Immature natural killer cell (primary cell): ENCODE results near the gene TP53TG5. TPM values are rescaled to one million over a fixed set of nuclear protein-coding genes. Genes with fewer than 3 reads are reported as not detected.

ENCODE experiments used
- DNase-seq, 3 donors: peaks; one replicate each; pipeline ENCODE4 v3.0.0; 2022; ENCODE audit warnings: mixed read lengths in 1 of 3
- H3K27ac Mint-ChIP-seq, 6 donors: one replicate each; pipeline ENCODE4 v1.8.0; 2020; ENCODE audit warnings: mixed read lengths in 6 of 6, mild to moderate bottlenecking in 5 of 6, inconsistent platforms in 4 of 6, moderate library complexity in 3 of 6
- H3K27me3 Mint-ChIP-seq, 3 donors: one replicate each; pipeline ENCODE4 v1.8.0; 2020 to 2021; ENCODE audit warnings: low read depth in 3 of 3, mild to moderate bottlenecking in 3 of 3, mixed read lengths in 3 of 3, moderate library complexity in 3 of 3, inconsistent platforms in 1 of 3
- H3K36me3 Mint-ChIP-seq, 3 donors: one replicate each; pipeline ENCODE4 v1.8.0; 2020; ENCODE audit warnings: mixed read lengths in 3 of 3, inconsistent platforms in 2 of 3, mild to moderate bottlenecking in 2 of 3
- H3K4me1 Mint-ChIP-seq, 2 donors: one replicate each; pipeline ENCODE4 v1.8.0; 2020; ENCODE audit warnings: inconsistent platforms in 2 of 2, mild to moderate bottlenecking in 2 of 2, mixed read lengths in 2 of 2, moderate library complexity in 1 of 2
- H3K4me3 Mint-ChIP-seq, 5 donors: one replicate each; pipeline ENCODE4 v1.8.0; 2020; ENCODE audit warnings: mild to moderate bottlenecking in 5 of 5, mixed read lengths in 5 of 5, inconsistent platforms in 3 of 5, moderate library complexity in 3 of 5
- H3K9me3 Mint-ChIP-seq, 6 donors: one replicate each; pipeline ENCODE4 v1.8.0; 2020; ENCODE audit warnings: mild to moderate bottlenecking in 6 of 6, mixed read lengths in 6 of 6, inconsistent platforms in 4 of 6, moderate library complexity in 3 of 6
- polyA plus RNA-seq, 3 donors: library from polyadenylated mRNA; unstranded; fragments of 300-500 nt; fragmentation: Illumina TruSeq; gene quantifications; one replicate each; pipeline ENCODE4 v1.2.3, GENCODE V29; 2021

The TP53TG5 gene
- polyA plus RNA-seq, 3 donors from 2014 or later = 0.09 to 0.22 TPM; not detected in 1

DNA sequence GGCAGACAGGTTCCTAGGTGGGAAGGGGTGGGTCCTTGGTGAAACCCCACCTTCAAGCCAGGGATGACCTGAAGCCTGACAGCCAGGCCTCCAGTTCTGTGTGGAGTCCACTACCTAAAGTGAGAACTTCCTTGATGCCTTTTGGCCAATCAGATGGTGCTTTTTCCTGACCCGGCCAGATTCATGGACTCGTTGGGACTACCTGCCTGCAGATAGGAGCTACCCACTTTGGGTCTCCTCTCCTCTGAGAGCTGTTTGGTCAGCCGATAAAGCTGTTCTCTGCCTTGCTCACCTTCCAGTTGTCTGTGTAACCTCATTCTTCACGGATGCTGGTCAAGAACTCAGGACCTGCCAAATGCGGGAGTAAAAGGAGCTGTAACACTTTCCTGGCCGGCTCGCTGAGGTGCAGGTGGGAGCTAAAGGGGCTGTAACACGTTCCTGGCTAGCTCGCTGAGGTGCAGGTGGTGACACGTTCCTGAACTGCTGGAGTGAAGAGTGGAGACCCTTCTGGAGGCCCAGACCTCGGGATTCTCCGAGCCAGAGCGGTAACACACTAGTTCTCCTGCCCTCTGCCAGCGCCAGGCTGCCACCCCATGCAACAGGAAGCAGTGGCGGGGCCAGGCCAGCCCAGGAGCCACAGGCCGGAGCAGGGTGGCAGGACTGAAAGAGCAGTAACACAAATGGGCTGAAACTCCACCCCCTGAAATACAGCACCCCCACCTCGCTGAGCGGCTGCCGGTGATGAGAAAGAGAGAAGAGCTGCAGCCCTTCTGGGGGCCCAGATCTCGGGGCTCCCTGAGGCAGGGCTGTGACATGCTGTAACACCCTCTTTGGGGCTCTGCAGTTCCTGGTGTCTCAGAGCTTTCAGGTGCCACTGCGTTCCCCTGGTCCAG is 16.3 kb upstream of the TP53TG5 start:
- Mint-ChIP-seq H3K27ac (no peak overlapping the region), H3K36me3 (peaks cover 0 to 14% (median 0%) of the 10 kb centered on the region in 3 donors), H3K4me3 (no peak overlapping the region)

DNA sequence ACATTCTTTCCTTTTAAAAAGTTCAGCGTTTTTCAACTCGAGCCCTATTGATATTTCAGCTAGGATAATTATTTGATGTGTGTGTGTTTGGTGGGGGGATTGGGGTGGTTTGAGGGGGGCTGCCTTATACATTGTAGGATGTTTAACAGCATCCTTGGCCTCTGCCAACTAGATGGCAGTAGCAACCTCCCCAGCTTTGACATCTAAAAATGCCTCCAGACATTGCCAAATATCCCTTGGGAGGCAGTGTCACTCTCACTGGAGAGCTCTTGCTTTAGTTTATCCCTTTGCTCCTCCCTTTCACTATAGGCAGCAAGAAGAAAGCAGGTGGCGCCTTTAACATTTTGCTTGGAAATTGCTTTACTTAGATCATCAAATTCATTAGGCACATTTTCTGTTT is 14.6 kb upstream of the TP53TG5 start:
- no peaks in the 10 kb centered on the region for H3K4me1 Mint-ChIP-seq
- no peak for DNase-seq
- H3K27me3 Mint-ChIP-seq = peaks cover 0 to 3% (median 0%) of the 10 kb centered on the region in 3 donors
- H3K9me3 Mint-ChIP-seq = peaks cover 0 to 1% (median 0%) of the 10 kb centered on the region in 6 donors
- H3K27ac Mint-ChIP-seq = no peak overlapping the region
- no peak overlapping the region for H3K4me3 Mint-ChIP-seq
- H3K36me3 Mint-ChIP-seq = peaks cover 3 to 16% (median 4%) of the 10 kb centered on the region in 3 donors

More for the DNA sequence above, 16.3 kb upstream of the TP53TG5 start:
- Mint-ChIP-seq H3K27me3 (peaks cover 0 to 1% (median 0%) of the 10 kb centered on the region in 3 donors), H3K4me1 (no peaks in the 10 kb centered on the region), H3K9me3 (peaks cover 0 to 1% (median 0%) of the 10 kb centered on the region in 6 donors)
- no peak for DNase-seq

DNA sequence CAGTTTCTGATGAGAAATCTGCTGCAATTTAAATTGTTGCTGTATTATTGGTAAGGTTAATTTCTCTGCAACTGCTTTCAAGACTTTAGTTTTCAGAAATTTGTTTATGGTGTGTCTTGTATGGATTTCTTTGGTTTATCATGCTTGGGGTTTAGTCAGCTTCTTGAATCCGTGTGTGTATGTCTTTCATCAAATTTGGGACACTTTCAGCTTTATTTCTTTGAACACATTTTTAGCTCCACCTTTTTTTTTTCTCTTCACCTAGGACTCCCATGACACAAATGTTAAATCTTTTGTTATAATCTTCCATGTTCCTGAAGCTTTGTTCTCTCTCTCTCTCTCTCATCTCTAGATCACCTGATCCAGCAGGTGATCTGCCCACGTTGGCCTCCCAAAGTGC is 13.4 kb upstream of the TP53TG5 start:
- Mint-ChIP-seq H3K27me3 (peaks cover 0 to 3% (median 0%) of the 10 kb centered on the region in 3 donors), H3K4me3 (no peak overlapping the region), H3K9me3 (peaks cover 0 to 1% (median 0%) of the 10 kb centered on the region in 6 donors), H3K27ac (no peak overlapping the region), H3K4me1 (no peaks in the 10 kb centered on the region), H3K36me3 (peaks cover 10 to 13% (median 11%) of the 10 kb centered on the region in 3 donors)
- DNase-seq = no peak

DNA sequence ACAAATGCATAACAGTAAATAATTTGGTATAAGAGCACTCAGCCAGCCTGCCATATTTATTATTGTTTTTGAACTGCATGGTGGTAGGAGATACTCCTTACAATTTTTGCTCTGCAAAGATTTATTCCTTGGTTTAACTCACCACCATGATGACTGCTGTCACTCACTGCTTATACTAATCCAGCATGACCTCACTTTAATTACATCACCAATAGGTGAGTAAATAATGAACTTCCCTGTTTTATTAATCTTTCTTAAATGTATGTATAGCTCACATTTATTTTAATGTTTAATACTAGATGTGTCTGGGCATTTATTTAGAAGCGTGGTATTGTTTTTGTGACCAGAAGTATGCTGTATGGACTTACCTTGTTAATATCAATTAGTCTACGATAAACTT is 12.8 kb upstream of the TP53TG5 start:
- Mint-ChIP-seq H3K9me3 (peaks cover 0 to 1% (median 0%) of the 10 kb centered on the region in 6 donors), H3K27ac (no peak overlapping the region), H3K36me3 (peaks cover 10 to 13% (median 11%) of the 10 kb centered on the region in 3 donors), H3K4me3 (no peak overlapping the region), H3K27me3 (peaks cover 0 to 3% (median 0%) of the 10 kb centered on the region in 3 donors), H3K4me1 (no peaks in the 10 kb centered on the region)
- DNase-seq = no peak

DNA sequence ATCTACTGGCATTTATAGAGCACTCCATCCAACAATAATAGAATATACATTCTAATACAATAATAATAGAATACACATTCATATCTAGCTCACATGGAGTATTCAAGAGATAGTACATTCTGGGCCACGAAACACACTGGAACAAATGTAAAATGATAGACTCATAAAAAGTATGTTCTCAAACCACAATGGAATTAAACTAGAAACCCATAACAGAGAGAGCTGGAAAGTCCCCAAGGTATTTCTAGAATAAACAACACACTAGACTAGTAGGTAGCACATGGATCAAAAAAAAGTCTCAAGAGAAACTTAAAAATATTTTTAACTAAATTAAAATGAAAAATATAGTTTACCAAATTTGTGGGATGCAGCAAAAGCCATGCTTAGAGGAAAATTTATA is 9.1 kb upstream of the TP53TG5 start:
- Mint-ChIP-seq H3K27me3 (peaks cover 0 to 1% (median 0%) of the 10 kb centered on the region in 3 donors), H3K27ac (no peak overlapping the region), H3K4me1 (no peaks in the 10 kb centered on the region), H3K36me3 (peaks cover 10 to 14% (median 11%) of the 10 kb centered on the region in 3 donors), H3K4me3 (no peak overlapping the region), H3K9me3 (peaks cover 0 to 1% (median 0%) of the 10 kb centered on the region in 6 donors)
- no peak for DNase-seq

DNA sequence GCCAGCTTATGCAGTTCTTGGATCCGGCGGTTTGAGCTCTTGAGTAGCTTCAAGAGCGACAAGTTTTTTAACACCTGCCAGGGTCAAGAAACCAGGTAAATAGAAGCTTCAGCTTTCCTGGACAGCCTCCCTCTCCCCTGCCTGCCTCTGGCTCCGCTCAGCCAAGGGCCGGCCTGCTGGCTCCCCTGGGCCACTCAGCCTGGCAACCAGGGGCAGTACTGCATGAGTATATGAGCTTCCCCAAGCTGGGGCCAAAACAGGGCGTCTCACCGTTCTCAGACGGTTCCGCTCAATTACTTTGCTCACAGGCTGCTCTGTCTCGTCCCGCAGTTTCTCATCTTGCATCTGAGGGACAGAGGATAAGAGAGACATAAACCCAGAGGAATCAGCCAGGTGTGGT is 856 bp downstream of the TP53TG5 start:
- DNase-seq = no peak
- Mint-ChIP-seq H3K27me3 (peaks cover 0 to 14% (median 9%) of the 10 kb centered on the region in 3 donors), H3K4me1 (peaks cover 22 to 24% of the 10 kb centered on the region in 2 donors), H3K36me3 (peaks cover 0 to 5% (median 4%) of the 10 kb centered on the region in 3 donors), H3K27ac (no peak overlapping the region), H3K9me3 (peaks cover 0 to 2% (median 0%) of the 10 kb centered on the region in 6 donors), H3K4me3 (no peak overlapping the region)

DNA sequence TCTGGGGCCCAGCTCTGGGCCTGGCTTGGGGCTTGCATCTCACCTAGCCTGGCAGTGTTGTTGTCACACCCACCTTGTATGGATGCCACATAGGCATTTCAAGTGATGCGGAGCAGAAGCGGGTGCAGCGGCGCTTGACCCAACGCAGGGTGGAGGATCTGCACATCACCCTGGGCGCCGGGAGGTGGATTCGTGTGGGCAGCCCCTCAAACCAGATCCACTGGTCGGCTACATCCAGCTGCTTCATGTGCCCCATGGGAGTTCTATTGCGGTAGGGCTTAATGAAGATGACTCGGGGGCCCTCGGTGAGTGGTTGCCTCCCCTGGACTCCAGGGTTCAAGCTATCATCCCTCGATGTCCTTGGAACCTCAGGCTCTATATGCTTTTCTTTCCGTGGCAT is 3.2 kb downstream of the TP53TG5 start:
- Mint-ChIP-seq H3K27me3 (peaks cover 0 to 14% (median 9%) of the 10 kb centered on the region in 3 donors), H3K9me3 (peaks cover 0 to 2% (median 0%) of the 10 kb centered on the region in 6 donors), H3K27ac (peak overlapping the region in 3 of 6 donors; percentile 92 to 98 (median 94)), H3K4me1 (peaks cover 27 to 34% of the 10 kb centered on the region in 2 donors), H3K4me3 (peak overlapping the region in 3 of 5 donors; percentile 23 to 95 (median 89)), H3K36me3 (peaks cover 0 to 5% (median 0%) of the 10 kb centered on the region in 3 donors)
- no peak for DNase-seq

DNA sequence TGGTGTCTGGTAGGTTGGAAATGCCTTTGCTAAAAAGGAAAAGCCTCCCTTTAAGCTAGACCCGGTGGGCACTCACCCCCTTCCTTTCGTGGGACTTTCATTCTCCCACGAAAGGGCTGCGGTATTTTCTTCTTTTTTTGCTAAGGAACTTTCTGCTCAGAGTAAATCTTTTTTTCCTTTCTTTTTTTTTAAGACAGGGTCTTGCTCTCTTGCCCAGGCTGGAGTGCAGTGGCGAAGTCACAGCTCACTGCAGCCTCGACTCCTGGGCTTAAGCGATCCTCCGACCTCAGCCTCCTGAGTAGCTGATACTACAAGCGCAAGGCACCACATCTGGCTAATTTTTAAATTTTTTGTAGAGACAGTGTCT is 4.0 kb downstream of the TP53TG5 start:
- no peak for DNase-seq
- peak overlapping the region; percentile 89 to 98 (median 96) for H3K27ac Mint-ChIP-seq
- peaks cover 30 to 38% of the 10 kb centered on the region in 2 donors for H3K4me1 Mint-ChIP-seq
- H3K36me3 Mint-ChIP-seq = no peaks in the 10 kb centered on the region
- H3K27me3 Mint-ChIP-seq = peaks cover 0 to 14% (median 9%) of the 10 kb centered on the region in 3 donors
- peak overlapping the region; percentile 81 to 95 (median 91) for H3K4me3 Mint-ChIP-seq
- H3K9me3 Mint-ChIP-seq = peaks cover 0 to 2% (median 0%) of the 10 kb centered on the region in 6 donors

DNA sequence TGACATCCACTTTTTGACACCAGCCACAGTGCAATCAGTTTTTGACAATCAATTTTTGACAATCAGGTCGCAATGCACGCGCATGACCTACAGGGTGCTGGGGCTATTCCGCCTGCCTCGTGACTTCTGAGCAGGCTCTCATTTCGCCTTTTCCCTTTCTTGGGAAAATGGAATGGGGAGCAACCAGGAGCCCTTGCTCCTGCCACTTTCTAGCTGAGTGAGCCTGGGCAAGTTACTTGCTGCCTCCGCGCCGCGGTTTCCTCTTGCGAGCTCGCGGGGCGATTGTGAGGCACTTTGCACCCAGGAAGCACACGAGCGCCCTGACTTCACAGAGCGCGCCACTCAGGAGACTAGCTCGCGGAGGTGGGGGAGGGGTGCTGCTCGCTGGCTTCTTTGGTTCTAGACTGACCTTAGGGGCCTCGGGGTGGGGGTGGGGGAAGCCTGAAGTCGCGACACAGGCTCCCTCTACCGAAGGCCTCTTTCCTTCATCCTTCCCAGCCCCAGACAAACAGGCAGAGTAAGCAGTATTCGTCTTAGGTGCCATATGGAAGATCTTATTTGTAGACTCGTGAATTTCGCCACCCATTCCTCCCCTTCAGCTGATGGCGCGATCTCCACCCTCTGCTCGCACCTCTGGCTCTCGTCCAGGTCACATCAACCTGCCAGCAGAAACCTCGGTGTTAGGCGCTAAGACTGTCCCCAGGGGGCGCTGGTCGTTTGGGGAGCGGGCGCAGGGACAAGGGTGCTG is 4.6 kb downstream of the TP53TG5 start:
- peak overlapping the region; percentile 89 to 98 (median 96) for H3K27ac Mint-ChIP-seq
- peak overlapping the region; percentile 81 to 95 (median 91) for H3K4me3 Mint-ChIP-seq
- H3K9me3 Mint-ChIP-seq = peaks cover 0 to 2% (median 0%) of the 10 kb centered on the region in 6 donors
- peaks cover 0 to 4% (median 3%) of the 10 kb centered on the region in 3 donors for H3K36me3 Mint-ChIP-seq
- H3K4me1 Mint-ChIP-seq = peaks cover 35 to 44% of the 10 kb centered on the region in 2 donors
- H3K27me3 Mint-ChIP-seq = peaks cover 0 to 14% (median 9%) of the 10 kb centered on the region in 3 donors
- peak; percentile 81 to 86 (median 84) for DNase-seq

DNA sequence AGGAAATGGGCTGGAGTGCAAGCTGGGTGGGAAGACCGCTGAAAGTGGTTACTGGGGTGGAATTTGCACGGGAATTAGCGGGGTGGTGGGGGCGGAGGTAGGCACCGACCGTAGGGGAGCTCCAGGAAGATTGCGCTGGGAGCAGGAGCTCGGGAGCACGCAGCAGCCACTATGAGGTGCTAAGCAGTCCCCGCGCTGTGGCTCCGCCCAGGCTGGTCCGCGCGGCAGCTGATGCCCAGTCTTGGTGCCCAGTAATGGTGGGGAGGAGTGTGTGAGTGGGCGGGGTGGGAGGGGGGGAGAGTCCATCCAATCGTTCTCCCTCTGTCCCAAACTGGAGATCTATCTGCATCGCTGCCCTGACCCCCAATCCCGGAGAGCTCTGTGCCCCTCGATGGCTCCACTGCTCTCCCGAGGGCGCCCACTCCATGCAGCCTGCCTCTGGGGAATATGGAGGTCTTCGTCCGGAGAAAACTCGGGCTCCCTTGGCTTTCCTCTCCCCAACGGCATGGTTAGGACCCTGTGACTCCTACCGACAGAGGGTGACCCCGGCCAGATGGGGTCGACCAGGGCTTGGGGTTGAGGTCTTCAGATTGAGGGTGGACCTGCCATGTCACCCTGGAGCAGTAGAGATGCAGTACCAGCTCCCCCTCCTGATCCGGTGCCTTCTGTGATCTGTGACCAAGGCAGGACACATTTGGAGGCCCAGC is 5.3 kb downstream of the TP53TG5 start:
- DNase-seq = no peak
- peaks cover 0 to 10% (median 4%) of the 10 kb centered on the region in 3 donors for H3K36me3 Mint-ChIP-seq

DNA sequence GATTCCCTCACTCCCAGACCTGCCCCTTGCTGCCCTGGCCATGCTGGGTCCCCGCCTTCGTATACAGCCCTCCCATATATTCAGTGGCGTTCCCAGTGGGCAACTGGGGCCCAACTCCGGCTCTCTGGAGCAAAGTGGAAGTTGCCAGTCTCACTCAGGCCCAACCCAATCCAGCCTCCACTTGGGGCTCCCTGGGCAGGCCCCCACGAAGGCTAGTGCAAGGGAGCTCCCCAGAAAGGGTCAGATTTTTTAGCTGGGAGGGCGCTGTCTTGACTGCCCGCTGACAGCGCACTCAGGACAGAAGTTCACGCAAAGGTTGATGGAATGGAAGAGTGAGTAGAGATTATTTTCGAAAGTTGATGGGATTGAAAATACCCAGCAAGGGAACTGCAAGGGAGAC is 5.9 kb downstream of the TP53TG5 start:
- Mint-ChIP-seq H3K36me3 (peaks cover 0 to 12% (median 4%) of the 10 kb centered on the region in 3 donors), H3K9me3 (peaks cover 0 to 2% (median 0%) of the 10 kb centered on the region in 6 donors)

More for the DNA sequence above, 5.3 kb downstream of the TP53TG5 start:
- Mint-ChIP-seq H3K27me3 (peaks cover 0 to 13% (median 9%) of the 10 kb centered on the region in 3 donors), H3K4me1 (peaks cover 42 to 51% of the 10 kb centered on the region in 2 donors), H3K27ac (peak overlapping the region; percentile 89 to 98 (median 96)), H3K9me3 (peaks cover 0 to 2% (median 0%) of the 10 kb centered on the region in 6 donors), H3K4me3 (peak overlapping the region; percentile 81 to 95 (median 91))

DNA sequence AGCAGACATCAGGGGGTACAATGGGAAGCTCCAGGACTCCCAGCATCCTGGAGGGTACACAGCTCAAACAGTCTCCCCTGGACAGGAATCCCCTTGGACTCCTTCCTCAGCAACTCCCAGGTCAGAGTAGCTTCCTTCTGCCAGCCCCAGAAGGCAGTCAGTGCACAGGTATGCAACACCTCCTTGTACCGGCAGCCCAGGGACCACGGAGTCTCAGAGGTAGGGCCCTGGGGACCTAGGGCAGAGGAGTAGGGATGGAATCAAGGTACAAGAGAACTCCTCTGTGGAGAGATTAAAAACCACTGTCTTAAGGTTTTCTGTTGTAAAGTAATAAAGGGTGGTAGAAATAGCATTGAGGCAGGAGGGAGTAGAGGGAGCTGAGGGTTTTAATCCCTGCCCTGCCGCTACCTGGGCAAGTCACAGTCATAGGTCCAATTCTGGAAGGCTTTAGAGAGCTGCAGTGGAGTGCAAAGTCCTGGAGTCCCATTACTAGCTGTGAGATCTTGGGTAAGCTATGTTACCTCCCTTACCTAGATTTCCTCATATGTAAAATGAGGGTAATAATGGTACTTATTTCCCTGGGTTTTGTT is 7.5 kb downstream of the TP53TG5 start:
- H3K27me3 Mint-ChIP-seq = peaks cover 2 to 14% (median 9%) of the 10 kb centered on the region in 3 donors
- H3K4me3 Mint-ChIP-seq = no peak overlapping the region
- peak overlapping the region in 3 of 6 donors; percentile 17 to 59 (median 35) for H3K27ac Mint-ChIP-seq
- peaks cover 56 to 71% of the 10 kb centered on the region in 2 donors for H3K4me1 Mint-ChIP-seq
- no peak for DNase-seq
- H3K36me3 Mint-ChIP-seq = peaks cover 4 to 22% (median 7%) of the 10 kb centered on the region in 3 donors
- peaks cover 0 to 2% (median 0%) of the 10 kb centered on the region in 6 donors for H3K9me3 Mint-ChIP-seq

More for the DNA sequence above, 5.9 kb downstream of the TP53TG5 start:
- DNase-seq = no peak
- H3K4me3 Mint-ChIP-seq = peak overlapping the region; percentile 27 to 70 (median 57)
- H3K4me1 Mint-ChIP-seq = peaks cover 48 to 57% of the 10 kb centered on the region in 2 donors
- peak overlapping the region; percentile 44 to 94 (median 68) for H3K27ac Mint-ChIP-seq
- H3K27me3 Mint-ChIP-seq = peaks cover 0 to 13% (median 9%) of the 10 kb centered on the region in 3 donors
